Upper lobe of left lung (tissue), 6 donors: ENCODE data around the gene RIMS1. TPM values are rescaled to one million over a fixed set of nuclear protein-coding genes. Genes with fewer than 3 reads are reported as not detected.

Experiments
- ATAC-seq, 2 donors: fragments of 200-7000 bp; cut with Tn5 transposase; one replicate each; pipeline ENCODE4 v1.9.1; 2022; ENCODE audit warnings: mild to moderate bottlenecking in 2 of 2, moderate library complexity in 2 of 2; ENCODE audit not compliant: low FRiP score in 2 of 2
- DNase-seq, 2 donors: peaks; one replicate each; pipeline ENCODE4 v3.0.0-alpha.2; 2019 to 2020
- H3K27ac ChIP-seq, 4 donors: fragments of 200-600 bp; sonication (generic); one replicate each; pipeline ENCODE4 v1.5.1; 2016 to 2019
- H3K27me3 ChIP-seq, 4 donors: fragments of 200-600 bp; sonication (generic); one replicate each; pipeline ENCODE4 v1.5.1; 2017 to 2019
- H3K36me3 ChIP-seq, 4 donors: fragments of 200-600 bp; sonication (generic); one replicate each; pipeline ENCODE4 v1.5.1; 2016 to 2019
- H3K4me1 ChIP-seq, 4 donors: fragments of 200-600 bp; sonication (generic); one replicate each; pipeline ENCODE4 v1.5.1; 2018 to 2019
- H3K4me3 ChIP-seq, 4 donors: fragments of 200-600 bp; sonication (generic); one replicate each; pipeline ENCODE4 v1.5.1; 2017 to 2019; ENCODE audit warnings: mild to moderate bottlenecking in 2 of 4, moderate library complexity in 1 of 4
- H3K9me3 ChIP-seq, 4 donors: fragments of 200-600 bp; sonication (generic); one replicate each; pipeline ENCODE4 v1.5.1; 2018 to 2019
- CTCF ChIP-seq, 6 experiments: fragments of 450-650 bp in 4 of 6; fragments of 200-600 bp in 2 of 6; sonication (generic) in 2 of 6; IDR thresholded peaks; one replicate each; pipeline ENCODE4 v1.5.1; 2016 to 2019; ENCODE audit warnings: antibody characterized with exemption in 6 of 6
- EP300 ChIP-seq, 4 donors: sonication (generic); formaldehyde crosslinking; IDR thresholded peaks; one replicate each; pipeline ENCODE4 v1.5.1; 2017; ENCODE audit warnings: antibody characterized with exemption in 4 of 4, control low read depth in 2 of 4
- POLR2A ChIP-seq, 4 donors: fragments of 450-650 bp; IDR thresholded peaks; one replicate each; pipeline ENCODE4 v1.5.1; 2016 to 2017; ENCODE audit warnings: antibody characterized with exemption in 4 of 4, mild to moderate bottlenecking in 2 of 4
- POLR2AphosphoS5 ChIP-seq, 2 donors: sonication (generic); formaldehyde crosslinking; IDR thresholded peaks; one replicate each; pipeline ENCODE4 v1.5.1; 2017; ENCODE audit warnings: antibody characterized with exemption in 2 of 2
- WGBS, 2 donors: methylation state at CpG; one replicate each; pipeline ENCODE4 v1.1.5; 2017 to 2018; 5-methylcytosine and 5-hydroxymethylcytosine counted together
- total RNA-seq, 6 donors: library from RNA; depleted of rRNA in 4 of 6; stranded (reverse); fragments of >200 nt in 4 of 6; gene quantifications; one replicate each; pipeline versions ENCODE4 v1.1.0 to v1.2.1, GENCODE V29; 2016 to 2021
- donor health status: DM: no; HTN: no; CAD: no; lungs with moderate emphysema.
- donor health status: DM: no; HTN: yes; CAD: no; lungs with severe emphysema.

Gene RIMS1
- total RNA-seq, 6 donors from 2014 or later = 1.0 to 4.1 (median 2.7) TPM

- TF ChIP-seq CTCF (IDR thresholded peaks at IDR 0.05) = no peak
- TF ChIP-seq POLR2AphosphoS5 (IDR thresholded peaks at IDR 0.05) = no peak
- TF ChIP-seq EP300 (IDR thresholded peaks at IDR 0.05) = no peak
- no peak for TF ChIP-seq POLR2A (IDR thresholded peaks at IDR 0.05)
- Histone ChIP-seq H3K27me3 (no peaks in the 10 kb centered on the region), H3K27ac (no peak overlapping the region), H3K4me3 (no peak overlapping the region), H3K9me3 (no peaks in the 10 kb centered on the region), H3K36me3 (no peaks in the 10 kb centered on the region), H3K4me1 (no peaks in the 10 kb centered on the region)
- no peak for ATAC-seq
- WGBS, 2 donors = 88 to 95% methylated on average over 1 of the region's 1 CpG
- DNase-seq = no peak
These were observed 246.1 kb downstream of the RIMS1 start for GRCh38 chr6:72132427-72132826.

GRCh38 chr6:72132851-72133250, 246.5 kb downstream of the RIMS1 start:
- TF ChIP-seq EP300 (IDR thresholded peaks at IDR 0.05) = no peak
- no peak for TF ChIP-seq POLR2A (IDR thresholded peaks at IDR 0.05)
- no peak for TF ChIP-seq POLR2AphosphoS5 (IDR thresholded peaks at IDR 0.05)
- TF ChIP-seq CTCF (IDR thresholded peaks at IDR 0.05) = no peak
- Histone ChIP-seq H3K9me3 (no peaks in the 10 kb centered on the region), H3K27me3 (no peaks in the 10 kb centered on the region), H3K4me1 (no peaks in the 10 kb centered on the region), H3K4me3 (no peak overlapping the region), H3K27ac (no peak overlapping the region), H3K36me3 (no peaks in the 10 kb centered on the region)
- DNase-seq = no peak
- ATAC-seq = no peak

- WGBS, 2 donors = 70 to 83% methylated on average over 1 of the region's 1 CpG
- DNase-seq = no peak
- Histone ChIP-seq H3K9me3 (no peaks in the 10 kb centered on the region), H3K4me3 (no peak overlapping the region), H3K4me1 (no peaks in the 10 kb centered on the region), H3K36me3 (no peaks in the 10 kb centered on the region), H3K27ac (no peak overlapping the region), H3K27me3 (no peaks in the 10 kb centered on the region)
- TF ChIP-seq POLR2AphosphoS5 (IDR thresholded peaks at IDR 0.05) = no peak
- ATAC-seq = no peak
These were observed 247.0 kb downstream of the RIMS1 start for GRCh38 chr6:72133324-72133723.

- no peaks in the 10 kb centered on the region for H3K36me3 ChIP-seq
- H3K4me3 ChIP-seq = no peak overlapping the region
- no peaks in the 10 kb centered on the region for H3K27me3 ChIP-seq
- no peak for ATAC-seq
- no peak for TF ChIP-seq CTCF (IDR thresholded peaks at IDR 0.05)
- no peak for TF ChIP-seq POLR2AphosphoS5 (IDR thresholded peaks at IDR 0.05)
- TF ChIP-seq POLR2A (IDR thresholded peaks at IDR 0.05) = no peak
- TF ChIP-seq EP300 (IDR thresholded peaks at IDR 0.05) = no peak
- DNase-seq = no peak
- no peaks in the 10 kb centered on the region for H3K9me3 ChIP-seq
- H3K4me1 ChIP-seq = no peaks in the 10 kb centered on the region
- no peak overlapping the region for H3K27ac ChIP-seq
These were observed 254.4 kb downstream of the RIMS1 start for GRCh38 chr6:72140795-72141194.

GRCh38 chr6:72149715-72150114, 263.4 kb downstream of the RIMS1 start:
- ATAC-seq (no peak), DNase-seq (no peak)
- WGBS, 2 donors = 86 to 87% methylated on average over 2 to 3 of the region's 3 CpGs
- Histone ChIP-seq H3K4me3 (no peak overlapping the region), H3K9me3 (peaks cover 3 to 8% (median 7%) of the 10 kb centered on the region in 4 donors), H3K27ac (no peak overlapping the region), H3K36me3 (no peaks in the 10 kb centered on the region), H3K27me3 (no peaks in the 10 kb centered on the region), H3K4me1 (no peaks in the 10 kb centered on the region)
- no peak for TF ChIP-seq EP300 (IDR thresholded peaks at IDR 0.05)
- no peak for TF ChIP-seq CTCF (IDR thresholded peaks at IDR 0.05)
- TF ChIP-seq POLR2A (IDR thresholded peaks at IDR 0.05) = no peak
- no peak for TF ChIP-seq POLR2AphosphoS5 (IDR thresholded peaks at IDR 0.05)
